Activated B cell treated with CpG ODN at 0.5 μM for 24 hours (primary cell): Measurements from ENCODE around the gene CCDC88B. TPM values are rescaled to one million over a fixed set of nuclear protein-coding genes. Genes with fewer than 3 reads are reported as not detected.

ENCODE experiments used
- ATAC-seq: fragments of 200-7000 bp; cut with Tn5 transposase; one replicate; pipeline ENCODE4 v1.10.0; 2021; ENCODE audit warnings: low read depth, mild to moderate bottlenecking, moderate library complexity
- CTCF ChIA-PET: fragments of 350-600 bp; sonication (Branson Sonifier 250); formaldehyde crosslinking; loops from one replicate; lab custom pipeline; 2021; ENCODE audit warnings: antibody characterized with exemption; lab: Charles Lee
- POLR2A ChIA-PET: fragments of 350-600 bp; sonication (Branson Sonifier 250); formaldehyde crosslinking; loops from one replicate; lab custom pipeline; 2021; ENCODE audit warnings: antibody characterized with exemption; lab: Charles Lee
- DNase-seq: peaks from one replicate; pipeline ENCODE4 v3.0.0; 2022
- H3K27ac Mint-ChIP-seq: one replicate; pipeline ENCODE4 v1.8.0; 2020; ENCODE audit warnings: mixed read lengths
- H3K27me3 Mint-ChIP-seq: one replicate; pipeline ENCODE4 v1.8.0; 2021; ENCODE audit warnings: mixed read lengths
- H3K36me3 Mint-ChIP-seq: one replicate; pipeline ENCODE4 v1.8.0; 2021; ENCODE audit warnings: low read depth, mixed read lengths
- H3K4me1 Mint-ChIP-seq: one replicate; pipeline ENCODE4 v1.8.0; 2021; ENCODE audit warnings: mixed read lengths
- H3K4me3 Mint-ChIP-seq: one replicate; pipeline ENCODE4 v1.8.0; 2020; ENCODE audit warnings: mild to moderate bottlenecking, mixed read lengths
- H3K9me3 Mint-ChIP-seq: one replicate; pipeline ENCODE4 v1.8.0; 2020; ENCODE audit warnings: mixed read lengths
- intact Hi-C: fragments of 100-400 bp; cut with micrococcal nuclease; formaldehyde crosslinking; loops from one replicate; pipeline ENCODE4 v1.15.1; 2024
- total RNA-seq: library from RNA; stranded (reverse); gene quantifications from 2 replicates; pipeline ENCODE4 v1.2.3, GENCODE V29; 2022
- TF ChIP-seq, protein P1 (sequence below): fragments of 200-600 bp; IDR thresholded peaks from one replicate; pipeline ENCODE4 v1.8.0; 2022; ENCODE audit warnings: antibody characterized with exemption, mild to moderate bottlenecking

CCDC88B gene
- total RNA-seq, 1 donor from 2014 or later: 201 TPM

DNA sequence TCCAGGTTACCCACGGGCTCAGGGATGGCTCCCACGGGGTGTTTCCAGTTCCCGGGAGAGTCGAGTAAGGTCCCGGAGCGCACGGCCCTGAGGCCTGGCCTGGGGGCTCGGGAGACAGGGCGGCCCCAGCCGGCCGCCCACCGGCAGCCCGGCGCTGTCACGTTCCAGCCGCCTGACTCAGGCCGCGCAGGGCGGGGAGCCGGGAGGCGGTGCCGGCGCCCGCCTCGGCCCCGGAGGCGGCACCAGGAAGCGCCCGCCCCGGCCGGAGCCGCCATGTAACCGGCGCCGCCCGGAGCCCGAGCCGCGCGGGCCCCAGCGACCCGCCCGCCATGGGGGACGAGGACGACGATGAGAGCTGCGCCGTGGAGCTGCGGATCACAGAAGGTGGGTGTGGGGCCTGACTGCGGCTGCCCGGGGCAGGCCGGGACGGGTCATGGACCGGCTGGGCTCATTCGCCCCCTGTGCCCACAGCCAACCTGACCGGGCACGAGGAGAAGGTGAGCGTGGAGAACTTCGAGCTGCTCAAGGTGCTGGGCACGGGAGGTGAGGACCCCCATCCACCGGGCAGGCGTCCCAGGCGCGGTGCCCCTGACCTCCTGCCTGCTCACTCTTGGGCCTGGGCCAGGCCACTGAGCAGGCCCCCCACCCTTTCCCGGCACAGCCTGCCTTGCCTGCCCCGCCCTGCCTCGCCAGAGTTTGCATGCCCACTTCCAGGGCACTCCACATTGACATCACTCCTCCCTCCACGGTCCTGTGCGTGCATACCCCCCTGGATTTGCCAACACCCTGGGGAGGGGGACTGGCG, 19.1 kb downstream of the CCDC88B start, which contains the start of gene RPS6KA4:
TSS of gene RPS6KA4 (plus strand) at position 256 of the 805 bp plus-strand sequence. CDS start at position 330, 74 bp downstream.
- DNase-seq (peak; percentile 55), ATAC-seq (peak; percentile 72)
- intact Hi-C loops: loop anchor here (1.0 to 5.0 kb wide), 3 partner anchors 24 to 88 kb away; partner anchors contain the start of gene PRDX5
- Mint-ChIP-seq H3K27ac (peak within 1 kb of the TSS; percentile 53), H3K4me1 (peaks cover 47% of the 10 kb centered on the region), H3K27me3 (no peaks in the 10 kb centered on the region), H3K4me3 (peak within 1 kb of the TSS; percentile 82), H3K36me3 (peaks cover 40% of the 10 kb centered on the region), H3K9me3 (no peaks in the 10 kb centered on the region)
- TF ChIP-seq, protein P1, sequence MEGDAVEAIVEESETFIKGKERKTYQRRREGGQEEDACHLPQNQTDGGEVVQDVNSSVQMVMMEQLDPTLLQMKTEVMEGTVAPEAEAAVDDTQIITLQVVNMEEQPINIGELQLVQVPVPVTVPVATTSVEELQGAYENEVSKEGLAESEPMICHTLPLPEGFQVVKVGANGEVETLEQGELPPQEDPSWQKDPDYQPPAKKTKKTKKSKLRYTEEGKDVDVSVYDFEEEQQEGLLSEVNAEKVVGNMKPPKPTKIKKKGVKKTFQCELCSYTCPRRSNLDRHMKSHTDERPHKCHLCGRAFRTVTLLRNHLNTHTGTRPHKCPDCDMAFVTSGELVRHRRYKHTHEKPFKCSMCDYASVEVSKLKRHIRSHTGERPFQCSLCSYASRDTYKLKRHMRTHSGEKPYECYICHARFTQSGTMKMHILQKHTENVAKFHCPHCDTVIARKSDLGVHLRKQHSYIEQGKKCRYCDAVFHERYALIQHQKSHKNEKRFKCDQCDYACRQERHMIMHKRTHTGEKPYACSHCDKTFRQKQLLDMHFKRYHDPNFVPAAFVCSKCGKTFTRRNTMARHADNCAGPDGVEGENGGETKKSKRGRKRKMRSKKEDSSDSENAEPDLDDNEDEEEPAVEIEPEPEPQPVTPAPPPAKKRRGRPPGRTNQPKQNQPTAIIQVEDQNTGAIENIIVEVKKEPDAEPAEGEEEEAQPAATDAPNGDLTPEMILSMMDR: no peak
- ChIA-PET CTCF (interaction anchor here (0.7 to 2.2 kb wide), 7 partner anchors 18 to 384 kb away, joined by 3 to 10 read pairs (median 4); partner anchors contain the start of genes ESRRA, PRDX5 and TRMT112), POLR2A (interaction anchor here (0.6 to 2.8 kb wide), 6 partner anchors 17 to 55 kb away, joined by 3 to 19 read pairs (median 3); partner anchors contain the start of genes PRDX5 and TRMT112)

DNA sequence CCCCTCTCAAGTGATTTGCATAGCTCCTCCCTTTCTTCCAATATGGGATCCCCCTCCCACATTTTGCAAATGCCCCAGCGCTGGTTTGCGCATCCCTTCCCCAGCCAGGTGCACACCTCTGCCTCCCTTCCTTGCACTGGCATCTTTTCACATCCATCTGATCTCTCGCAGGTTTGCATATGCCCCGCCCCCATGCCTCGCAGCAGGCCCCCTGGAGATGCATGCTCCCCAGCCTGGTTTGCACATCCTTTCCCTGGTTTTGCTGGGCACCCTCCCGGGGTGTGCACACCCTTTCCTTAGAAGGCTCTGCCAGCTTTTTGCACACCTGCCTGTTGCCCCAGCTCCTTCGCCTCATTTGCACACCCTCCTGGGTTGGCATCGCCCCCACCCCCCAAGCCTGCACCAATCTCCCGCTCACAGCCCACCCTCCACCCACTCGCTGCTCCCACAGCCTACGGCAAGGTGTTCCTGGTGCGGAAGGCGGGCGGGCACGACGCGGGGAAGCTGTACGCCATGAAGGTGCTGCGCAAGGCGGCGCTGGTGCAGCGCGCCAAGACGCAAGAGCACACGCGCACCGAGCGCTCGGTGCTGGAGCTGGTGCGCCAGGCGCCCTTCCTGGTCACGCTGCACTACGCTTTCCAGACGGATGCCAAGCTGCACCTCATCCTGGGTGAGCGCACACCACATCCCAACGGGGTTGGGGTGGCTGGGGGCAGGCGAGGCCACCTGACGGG, 19.9 kb downstream of the CCDC88B start:
- peak overlapping the region; percentile 53 for H3K27ac Mint-ChIP-seq
- H3K9me3 Mint-ChIP-seq: no peaks in the 10 kb centered on the region
- peak overlapping the region; percentile 82 for H3K4me3 Mint-ChIP-seq
- ChIA-PET POLR2A (interaction anchor here (0.6 to 2.8 kb wide), 5 partner anchors 18 to 55 kb away, joined by 3 to 19 read pairs (median 4); partner anchors contain the start of genes PRDX5 and TRMT112), CTCF (interaction anchor here (0.7 to 2.2 kb wide), 7 partner anchors 19 to 383 kb away, joined by 3 to 12 read pairs (median 3); partner anchors contain the start of genes CCDC88B, PRDX5 and TRMT112)
- H3K27me3 Mint-ChIP-seq: no peaks in the 10 kb centered on the region
- peaks cover 44% of the 10 kb centered on the region for H3K36me3 Mint-ChIP-seq
- no peak for DNase-seq
- intact Hi-C loops: loop anchor here (1.0 to 5.0 kb wide), 4 partner anchors 25 to 292 kb away; partner anchors contain the start of gene PRDX5
- TF ChIP-seq, protein P1: no peak
- H3K4me1 Mint-ChIP-seq: peaks cover 50% of the 10 kb centered on the region
- ATAC-seq: no peak

DNA sequence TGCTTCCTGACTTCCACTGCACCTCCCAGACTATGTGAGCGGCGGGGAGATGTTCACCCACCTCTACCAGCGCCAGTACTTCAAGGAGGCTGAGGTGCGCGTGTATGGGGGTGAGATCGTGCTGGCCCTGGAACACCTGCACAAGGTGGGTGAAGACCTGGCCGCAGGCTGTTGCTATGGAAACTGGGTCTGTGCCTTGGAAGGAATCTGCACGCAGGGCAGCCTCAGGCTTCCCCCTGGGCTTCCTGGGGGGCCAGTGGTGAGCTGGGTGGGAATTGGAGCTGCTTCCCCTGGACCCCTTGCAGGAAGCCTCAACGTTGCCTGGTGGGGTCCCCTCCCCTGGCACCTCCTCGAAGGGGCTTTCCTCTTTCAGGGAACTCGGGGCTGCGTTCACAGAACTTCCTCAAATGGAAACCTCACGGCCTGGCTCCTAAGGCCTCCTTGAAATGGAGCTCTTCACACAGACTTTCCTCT, 20.5 kb downstream of the CCDC88B start:
- DNase-seq: no peak
- ATAC-seq: no peak
- ChIA-PET CTCF (interaction anchor here (1.0 to 2.2 kb wide), 5 partner anchors 19 to 382 kb away, joined by 3 to 12 read pairs (median 6); partner anchors contain the start of genes CCDC88B, PRDX5 and TRMT112), POLR2A (interaction anchor here (0.6 to 2.8 kb wide), 3 partner anchors 18 to 51 kb away, joined by 4 to 19 read pairs (median 5); partner anchors contain the start of genes PRDX5 and TRMT112)
- Mint-ChIP-seq H3K27ac (no peak overlapping the region), H3K36me3 (peaks cover 46% of the 10 kb centered on the region), H3K4me3 (peak overlapping the region; percentile 82), H3K9me3 (no peaks in the 10 kb centered on the region), H3K27me3 (no peaks in the 10 kb centered on the region), H3K4me1 (peaks cover 45% of the 10 kb centered on the region)
- TF ChIP-seq, protein P1: no peak
- intact Hi-C loops: loop anchor here (5.0 kb wide), 1 partner anchor 292 kb away; no protein-coding TSS in a partner anchor

DNA sequence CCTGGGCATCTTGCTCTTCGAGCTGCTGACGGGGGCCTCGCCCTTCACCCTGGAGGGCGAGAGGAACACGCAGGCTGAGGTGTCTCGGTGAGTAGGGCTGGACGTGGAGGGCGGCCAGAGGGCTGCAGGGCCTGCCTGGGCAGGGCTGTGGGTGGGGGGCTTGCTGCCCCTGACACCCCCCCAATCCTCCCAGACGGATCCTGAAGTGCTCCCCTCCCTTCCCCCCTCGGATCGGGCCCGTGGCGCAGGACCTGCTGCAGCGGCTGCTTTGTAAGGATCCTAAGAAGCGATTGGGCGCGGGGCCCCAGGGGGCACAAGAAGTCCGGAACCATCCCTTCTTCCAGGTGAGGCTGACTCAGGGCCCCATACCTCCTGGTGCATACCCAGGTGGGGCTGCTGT, 21.7 kb downstream of the CCDC88B start:
- no peak overlapping the region for H3K4me3 Mint-ChIP-seq
- ChIA-PET CTCF (interaction anchor here (1.8 kb wide), 1 partner anchor 44 kb away, joined by 12 read pairs; the partner anchor contains the start of genes PRDX5 and TRMT112), POLR2A (no interaction called here)

More for the DNA sequence above, 21.7 kb downstream of the CCDC88B start:
- intact Hi-C loops: loop anchor here (5.0 kb wide), 1 partner anchor 291 kb away; no protein-coding TSS in a partner anchor
- no peaks in the 10 kb centered on the region for H3K27me3 Mint-ChIP-seq
- DNase-seq: no peak
- peaks cover 42% of the 10 kb centered on the region for H3K4me1 Mint-ChIP-seq
- peak overlapping the region; percentile 8 for H3K27ac Mint-ChIP-seq
- TF ChIP-seq, protein P1: no peak
- H3K36me3 Mint-ChIP-seq: peaks cover 50% of the 10 kb centered on the region
- no peak for ATAC-seq
- no peaks in the 10 kb centered on the region for H3K9me3 Mint-ChIP-seq
